ENCODE results near the gene AJUBA. TPM values are rescaled to one million over a fixed set of nuclear protein-coding genes. Genes with fewer than 3 reads are reported as not detected.
A peak's percentile ranks its signal among the peaks of the same experiment; 100 is the strongest.

Gene AJUBA
- total and polyA plus RNA-seq, 2 of the 8 experiments (the other 6 are each of a cell fraction or from before 2014, with no cell fraction given), result 33.1 to 46.0 TPM

DNA sequence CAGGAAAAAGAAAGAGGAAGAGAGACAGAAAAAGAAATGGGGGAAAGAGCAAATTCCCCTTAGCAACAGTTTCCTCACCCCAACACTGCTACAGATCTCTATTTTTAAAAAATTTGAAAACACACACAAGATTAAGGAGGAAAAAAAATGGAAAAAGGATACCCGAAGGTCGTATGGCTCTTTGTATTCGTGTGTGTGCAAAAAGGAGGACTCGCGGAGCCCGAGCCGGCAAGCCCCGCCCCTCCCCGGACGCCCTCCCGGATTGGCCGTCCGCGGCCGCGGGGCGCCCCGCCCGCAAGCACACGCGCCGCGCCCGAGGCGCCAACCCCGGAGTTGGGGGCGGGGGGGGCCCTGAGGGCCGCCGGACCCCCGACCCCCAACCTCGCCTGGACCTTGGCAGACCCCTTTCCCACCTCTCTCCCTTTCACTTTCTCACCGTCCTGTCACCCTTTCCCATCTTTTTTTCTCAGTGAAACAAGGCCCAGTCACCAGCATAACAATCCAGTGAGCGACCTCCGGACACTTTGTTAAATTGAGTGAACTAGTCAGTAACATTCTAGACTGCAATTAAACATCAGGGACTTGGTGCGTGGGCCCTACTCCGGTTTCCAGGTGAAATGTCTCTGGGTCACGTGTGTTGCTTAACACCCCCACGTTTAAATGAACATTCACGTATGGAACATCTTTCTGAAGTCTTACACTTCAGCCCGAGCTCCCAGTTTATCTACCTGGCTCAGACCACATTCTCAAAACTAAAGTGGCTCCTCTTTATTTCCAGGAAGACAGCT is 27.8 kb upstream of the AJUBA start, which contains the start of gene C14orf93 (continued):
- TF ChIP-seq SP2 (IDR thresholded peaks at IDR 0.05; ENCODE audit: low read length) (no peak), E2F6 (IDR thresholded peaks at IDR 0.05) (no peak), HDAC6 (IDR thresholded peaks at IDR 0.05; ENCODE audit: low read depth, low read length) (no peak), RXRA (IDR thresholded peaks at IDR 0.05; ENCODE audit: insufficient read depth, low read depth, low read length) (no peak), JUND (IDR thresholded peaks at IDR 0.05; ENCODE audit: low read length) (no peak), NRF1 (IDR thresholded peaks at IDR 0.05; ENCODE audit: low read depth, low read length) (no peak), EP300 (IDR thresholded peaks at IDR 0.05; ENCODE audit: borderline replicate concordance in 1 of 2, low read depth in 2 of 2, low read length in 2 of 2) (no peak), FOSL1 (IDR thresholded peaks at IDR 0.05; ENCODE audit: insufficient read depth, low read depth, low read length) (no peak), CREB1 (IDR thresholded peaks at IDR 0.05) (no peak), KDM4A (IDR thresholded peaks at IDR 0.05; ENCODE audit: low read depth, low read length, severe bottlenecking) (no peak), RAD21 (IDR thresholded peaks at IDR 0.05 in 1 of 2, conservative IDR thresholded peaks at IDR 0.05 in 1 of 2; ENCODE audit: low read depth in 2 of 2, low read length in 2 of 2) (no peak), TBP (IDR thresholded peaks at IDR 0.05; ENCODE audit: low read depth, low read length) (peak; percentile 43; the same call in 1 of the 2 replicates)
